Ovary (tissue), 9 donors: ENCODE results near the gene ATP5ME. TPM values are rescaled to one million over a fixed set of nuclear protein-coding genes. Genes with fewer than 3 reads are reported as not detected.
"Not testable (repeated sequence)": the region's sequence is repeated elsewhere in the genome, so short reads cannot be mapped to it uniquely, and the experiment has no call there.

Experiments
- DNase-seq, 5 donors: peaks; one replicate each; pipeline ENCODE4 v3.0.0-alpha.2; 2019 to 2020
- H3K27ac ChIP-seq, 2 donors: fragments of 200-600 bp; one replicate each; pipeline versions ENCODE4 v1.5.1 to v1.8.0; 2019 to 2022
- H3K27me3 ChIP-seq: fragments of 200-600 bp; one replicate; pipeline ENCODE4 v1.8.0; 2022
- H3K36me3 ChIP-seq: fragments of 200-600 bp; sonication (generic); one replicate; pipeline ENCODE4 v1.5.1; 2019
- H3K4me1 ChIP-seq: one replicate; pipeline ENCODE4 v1.8.1; 2013; ENCODE audit warnings: mild to moderate bottlenecking, moderate library complexity; ENCODE audit not compliant: insufficient read depth
- H3K4me3 ChIP-seq: fragments of 200-600 bp; sonication (generic); one replicate; pipeline ENCODE4 v1.5.1; 2017
- H3K9me3 ChIP-seq, 2 donors: fragments of 200-600 bp in 1 of 2; sonication (generic) in 1 of 2; one replicate each; pipeline versions ENCODE4 v1.5.1 to v1.8.1; 2013 to 2019; ENCODE audit warnings: mild to moderate bottlenecking in 1 of 2, moderate library complexity in 1 of 2
- EP300 ChIP-seq: sonication (generic); formaldehyde crosslinking; IDR thresholded peaks from one replicate; pipeline ENCODE4 v1.6.1; 2017; ENCODE audit warnings: antibody characterized with exemption
- POLR2A ChIP-seq: fragments of 450-650 bp; IDR thresholded peaks from one replicate; pipeline ENCODE4 v1.6.1; 2017; ENCODE audit warnings: antibody characterized with exemption, mild to moderate bottlenecking, moderate library complexity
- WGBS, 3 donors: extraction: QIAGEN DNeasy Blood & Tissue Kit in 1 of 3; methylation state at CpG; one replicate each; pipeline versions ENCODE4 v1.1.5 to v1.1.7; 2013 to 2017; 5-methylcytosine and 5-hydroxymethylcytosine counted together
- intact Hi-C, 4 donors: fragments of 100-400 bp; cut with DNase I; formaldehyde crosslinking; loops; one replicate each; pipeline versions ENCODE4 v1.11.0 to v1.15.1; 2022 to 2023
- polyA plus RNA-seq, 2 donors: library from polyadenylated mRNA; stranded (reverse); fragments of 200-250 nt in 1 of 2; fragments of 350-450 nt in 1 of 2; fragmentation: Illumina TruSeq in 1 of 2; extraction: RNeasy Lipid Tissue Mini Kit (QIAGEN cat#74804) in 1 of 2; gene quantifications; one replicate each; pipeline ENCODE4 v1.2.3, GENCODE V29; 2013 to 2014
- total RNA-seq, 7 donors: library from RNA; depleted of rRNA in 2 of 7; stranded (reverse); fragments of >200 nt in 2 of 7; fragmentation: NEBNext Ultra II Directional in 3 of 7; extraction: Animal tissue kit (Norgen Biotek cat#: 25700) in 3 of 7; gene quantifications; one replicate each; pipeline versions ENCODE4 v1.1.0 to v1.2.4, GENCODE V29; 2016 to 2023
- TF ChIP-seq, protein P1 (sequence below), 3 donors: fragments of 450-650 bp in 2 of 3; fragments of 200-600 bp in 1 of 3; IDR thresholded peaks; one replicate each; pipeline versions ENCODE4 v1.5.1 to v1.8.0; 2016 to 2022; ENCODE audit warnings: antibody characterized with exemption in 3 of 3, mild to moderate bottlenecking in 1 of 3
- donor health status: DM: no; HTN: no; CAD: no; lungs with moderate emphysema.
- donor health status: DM: no; HTN: no; CAD: no.
- donor health status: Bipolar disorder and iron deficiency.
- donor health status: DM: yes; HTN: yes; CAD: no.
- donor health status: DM: no; HTN: no; CAD: no.
- donor health status: DM: yes; HTN: yes; CAD: no.

The ATP5ME gene
- total and polyA plus RNA-seq, 9 donors, result 180 to 359 (median 207) TPM

DNA sequence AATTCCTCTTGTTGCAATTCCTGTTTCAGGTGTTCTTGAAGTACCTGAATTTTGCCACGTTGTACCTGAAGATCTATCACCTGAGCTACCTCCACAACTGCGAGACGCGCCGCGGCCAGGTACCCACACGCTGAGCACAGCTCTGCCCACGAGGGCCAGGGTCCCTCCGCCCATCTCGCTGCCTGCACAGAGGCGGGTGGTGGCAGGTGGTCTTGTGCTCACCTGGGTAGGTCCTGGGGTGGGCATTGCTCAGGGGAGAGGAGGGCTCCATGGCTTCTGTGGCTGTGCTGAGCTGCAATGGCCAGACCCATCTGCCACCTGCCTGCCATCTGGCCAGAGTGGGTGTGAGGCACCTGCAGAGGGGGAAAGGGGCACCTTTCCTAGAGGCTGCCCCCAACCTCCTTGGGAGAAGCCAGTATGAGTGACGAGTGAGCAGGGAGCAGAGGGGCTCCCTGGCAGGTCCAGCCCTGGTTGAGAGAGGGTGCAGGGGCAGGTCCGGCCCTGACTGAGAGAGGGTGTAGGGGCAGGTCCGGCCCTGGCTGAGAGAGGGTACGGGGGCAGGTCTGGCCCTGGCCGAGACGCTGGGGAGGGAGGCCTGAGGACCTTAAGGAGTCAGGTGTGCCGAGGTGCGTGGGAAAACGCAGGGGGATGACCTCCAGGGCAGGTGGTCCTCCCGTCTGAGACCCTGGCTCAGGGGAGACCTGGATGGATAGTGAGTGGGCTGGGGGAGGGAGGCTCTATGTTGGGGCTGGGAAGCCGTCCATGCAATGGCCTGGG, 38.0 kb downstream of the ATP5ME start:
- Histone ChIP-seq H3K4me1 (no peaks in the 10 kb centered on the region), H3K27me3 (no peaks in the 10 kb centered on the region), H3K36me3 (no peaks in the 10 kb centered on the region), H3K4me3 (no peak overlapping the region), H3K9me3 (no peaks in the 10 kb centered on the region), H3K27ac (no peak overlapping the region)
- TF ChIP-seq, protein P1, sequence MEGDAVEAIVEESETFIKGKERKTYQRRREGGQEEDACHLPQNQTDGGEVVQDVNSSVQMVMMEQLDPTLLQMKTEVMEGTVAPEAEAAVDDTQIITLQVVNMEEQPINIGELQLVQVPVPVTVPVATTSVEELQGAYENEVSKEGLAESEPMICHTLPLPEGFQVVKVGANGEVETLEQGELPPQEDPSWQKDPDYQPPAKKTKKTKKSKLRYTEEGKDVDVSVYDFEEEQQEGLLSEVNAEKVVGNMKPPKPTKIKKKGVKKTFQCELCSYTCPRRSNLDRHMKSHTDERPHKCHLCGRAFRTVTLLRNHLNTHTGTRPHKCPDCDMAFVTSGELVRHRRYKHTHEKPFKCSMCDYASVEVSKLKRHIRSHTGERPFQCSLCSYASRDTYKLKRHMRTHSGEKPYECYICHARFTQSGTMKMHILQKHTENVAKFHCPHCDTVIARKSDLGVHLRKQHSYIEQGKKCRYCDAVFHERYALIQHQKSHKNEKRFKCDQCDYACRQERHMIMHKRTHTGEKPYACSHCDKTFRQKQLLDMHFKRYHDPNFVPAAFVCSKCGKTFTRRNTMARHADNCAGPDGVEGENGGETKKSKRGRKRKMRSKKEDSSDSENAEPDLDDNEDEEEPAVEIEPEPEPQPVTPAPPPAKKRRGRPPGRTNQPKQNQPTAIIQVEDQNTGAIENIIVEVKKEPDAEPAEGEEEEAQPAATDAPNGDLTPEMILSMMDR (IDR thresholded peaks at IDR 0.05), result no peak
- no peak for TF ChIP-seq POLR2A
- TF ChIP-seq EP300, result no peak
- WGBS, 3 donors, result 79 to 84% (median 79%) methylated on average over 22 of the region's 22 CpGs
- intact Hi-C loops, result no loop called here
- DNase-seq, result no peak

DNA sequence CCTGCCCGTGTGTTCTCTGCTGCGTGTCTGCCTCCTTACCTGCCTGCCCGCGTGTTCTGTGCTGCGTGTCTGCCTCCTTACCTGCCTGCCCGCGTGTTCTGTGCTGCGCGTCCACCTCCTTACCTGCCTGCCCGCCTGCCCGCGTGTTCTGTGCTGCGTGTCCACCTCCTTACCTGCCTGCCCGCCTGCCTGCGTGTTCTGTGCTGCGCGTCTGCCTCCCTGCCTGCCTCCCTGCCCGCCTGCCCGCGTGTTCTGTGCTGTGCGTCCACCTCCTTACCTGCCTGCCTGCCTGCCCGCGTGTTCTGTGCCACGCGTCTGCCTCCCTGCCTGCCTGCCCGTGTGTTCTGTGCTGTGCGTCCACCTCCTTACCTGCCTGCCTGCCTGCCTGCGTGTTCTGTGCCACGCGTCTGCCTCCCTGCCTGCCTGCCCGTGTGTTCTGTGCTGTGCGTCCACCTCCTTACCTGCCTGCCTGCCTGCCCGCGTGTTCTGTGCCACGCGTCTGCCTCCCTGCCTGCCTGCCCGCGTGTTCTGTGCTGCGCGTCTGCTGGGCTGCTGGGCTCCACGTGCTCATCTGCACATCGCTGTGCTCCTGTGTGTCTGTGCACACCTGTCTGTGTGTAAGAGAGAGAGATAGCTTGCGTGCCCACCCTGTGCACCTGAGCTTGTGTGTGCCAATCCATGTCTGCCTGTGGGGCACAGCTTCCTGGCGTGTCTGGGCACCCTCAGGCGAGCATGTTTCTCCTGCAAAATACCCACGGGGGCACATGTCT, 38.8 kb downstream of the ATP5ME start:
- WGBS, 3 donors, result 91 to 94% (median 92%) methylated on average over 36 to 46 of the region's 46 CpGs
- H3K4me3 ChIP-seq, H3K4me1 ChIP-seq, DNase-seq, H3K27ac ChIP-seq, intact Hi-C loops, H3K27me3 ChIP-seq, H3K9me3 ChIP-seq, H3K36me3 ChIP-seq: not testable (repeated sequence)

DNA sequence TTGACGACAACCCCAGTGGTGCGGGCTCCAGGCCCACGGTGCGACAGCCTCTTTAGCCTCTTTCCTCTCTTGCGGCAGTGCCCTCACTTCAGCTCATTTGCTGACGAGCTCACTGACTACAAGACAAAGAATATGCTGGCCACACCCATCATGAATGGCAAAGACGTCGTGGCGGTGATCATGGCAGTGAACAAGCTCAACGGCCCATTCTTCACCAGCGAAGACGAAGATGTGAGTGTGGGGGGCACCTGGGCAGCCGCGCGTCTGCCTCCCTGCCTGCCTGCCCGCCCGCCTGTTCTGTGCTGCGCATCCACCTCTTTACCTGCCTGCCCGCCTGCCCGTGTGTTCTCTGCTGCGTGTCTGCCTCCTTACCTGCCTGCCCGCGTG, 39.5 kb downstream of the ATP5ME start:
- TF ChIP-seq, protein P1 (IDR thresholded peaks at IDR 0.05), result no peak
- TF ChIP-seq POLR2A, result no peak
- no peak for TF ChIP-seq EP300
- H3K9me3 ChIP-seq, result no peaks in the 10 kb centered on the region
- intact Hi-C loops, result no loop called here

DNA sequence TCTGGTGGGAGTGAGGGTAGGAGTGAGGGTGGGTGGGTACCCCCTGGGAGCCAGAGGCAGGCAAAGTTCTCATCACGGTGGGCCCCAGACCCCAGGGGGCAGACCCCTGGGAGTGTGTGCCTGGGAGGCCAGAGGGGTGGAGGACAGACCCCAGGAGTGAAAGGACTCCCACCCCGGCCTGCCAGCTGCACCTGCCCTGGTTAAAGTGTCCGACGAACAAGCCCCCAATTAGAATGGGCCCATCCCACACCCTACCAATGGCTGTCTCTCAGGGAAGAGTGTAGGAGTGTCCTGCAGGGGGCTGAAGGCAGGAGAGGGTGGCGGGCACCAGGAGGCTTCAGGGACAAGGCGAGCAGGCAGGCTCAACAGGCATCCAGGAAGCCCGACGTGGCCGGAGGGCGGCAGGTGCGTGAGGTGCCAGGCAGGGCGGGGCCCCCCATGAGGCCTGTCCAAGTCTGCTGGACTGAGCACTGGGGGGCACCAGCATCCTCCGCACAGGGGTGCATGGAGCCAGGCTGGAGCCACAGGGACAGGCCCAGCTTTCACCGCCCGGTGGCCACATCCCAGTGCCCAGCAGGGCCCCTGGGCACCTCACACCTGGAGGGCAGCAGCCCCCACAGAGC, 40.0 kb downstream of the ATP5ME start:
- TF ChIP-seq, protein P1 (IDR thresholded peaks at IDR 0.05), result no peak
- no peak for TF ChIP-seq EP300
- TF ChIP-seq POLR2A, result no peak
- 61 to 66% (median 62%) methylated on average over 15 of the region's 15 CpGs for WGBS, 3 donors
- no peaks in the 10 kb centered on the region for H3K4me1 ChIP-seq
- no peaks in the 10 kb centered on the region for H3K9me3 ChIP-seq
- no peaks in the 10 kb centered on the region for H3K36me3 ChIP-seq
- H3K27ac ChIP-seq, result no peak overlapping the region
- no peak for DNase-seq
- intact Hi-C loops, result no loop called here
- no peaks in the 10 kb centered on the region for H3K27me3 ChIP-seq
- H3K4me3 ChIP-seq, result no peak overlapping the region

More for the DNA sequence above, 39.5 kb downstream of the ATP5ME start:
- no peaks in the 10 kb centered on the region for H3K4me1 ChIP-seq
- WGBS, 3 donors, result 79 to 80% (median 80%) methylated on average over 23 of the region's 23 CpGs
- no peak overlapping the region for H3K4me3 ChIP-seq
- H3K27me3 ChIP-seq, result no peaks in the 10 kb centered on the region
- no peak for DNase-seq
- H3K36me3 ChIP-seq, result no peaks in the 10 kb centered on the region
- no peak overlapping the region for H3K27ac ChIP-seq
